Stimulated activated effector memory CD8-positive, alpha-beta T cell treated with anti-CD3 and anti-CD28 coated beads, Interleukin-12 subunit alpha, Interleukin-12 subunit beta, amount 100 ng/mL, for 72 hours (primary cell): Measurements from ENCODE around the gene MSI2.

Experiments used
- ATAC-seq: fragments of 150-1000 bp; cut with Tn5 transposase; 2 replicates; pipeline ENCODE4 v1.10.0; 2021
- DNase-seq, 2 donors: peaks; one replicate each; pipeline ENCODE4 v3.0.0; 2021 to 2022; ENCODE audit warnings: low spot score in 2 of 2
- H3K27ac Mint-ChIP-seq: one replicate; pipeline ENCODE4 v1.8.0; 2022; ENCODE audit warnings: mild to moderate bottlenecking, mixed read lengths
- H3K36me3 Mint-ChIP-seq: one replicate; pipeline ENCODE4 v1.8.0; 2022; ENCODE audit warnings: mild to moderate bottlenecking, mixed read lengths
- H3K4me1 Mint-ChIP-seq: one replicate; pipeline ENCODE4 v1.8.0; 2022; ENCODE audit warnings: mixed read lengths
- H3K4me3 Mint-ChIP-seq: one replicate; pipeline ENCODE4 v1.8.0; 2022; ENCODE audit warnings: mild to moderate bottlenecking, mixed read lengths
- H3K9me3 Mint-ChIP-seq: one replicate; pipeline ENCODE4 v1.8.0; 2022; ENCODE audit warnings: mixed read lengths

The MSI2 gene

DNA sequence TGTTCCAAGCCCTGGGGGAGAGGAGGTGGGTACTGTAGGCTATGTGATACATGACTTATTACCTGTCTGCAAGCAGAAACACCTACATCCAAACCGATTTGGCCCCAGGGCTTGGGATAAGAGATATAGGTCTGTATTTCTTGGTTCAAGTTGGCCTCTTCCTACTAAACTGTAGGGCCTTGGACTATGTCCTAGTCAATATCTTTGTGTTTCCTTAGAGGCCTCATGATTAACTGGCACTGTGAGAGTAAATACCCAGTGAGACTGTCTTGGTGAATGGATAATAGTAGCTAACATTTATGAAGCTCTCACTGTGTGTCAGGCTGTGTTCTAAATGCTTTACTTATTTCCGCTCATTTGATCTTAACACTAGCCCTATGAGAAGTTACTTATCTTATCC is 70.0 kb downstream of the MSI2 start:
- no peak for DNase-seq
- peaks cover 59% of the 10 kb centered on the region for H3K4me1 Mint-ChIP-seq
- no peak overlapping the region for H3K4me3 Mint-ChIP-seq
- no peak for ATAC-seq
- peaks cover 10% of the 10 kb centered on the region for H3K36me3 Mint-ChIP-seq
- H3K27ac Mint-ChIP-seq, result peak overlapping the region; percentile 51
- H3K9me3 Mint-ChIP-seq, result no peaks in the 10 kb centered on the region

- H3K4me3 Mint-ChIP-seq, result no peak overlapping the region
- DNase-seq, result no peak
- H3K36me3 Mint-ChIP-seq, result peaks cover 10% of the 10 kb centered on the region
- peaks cover 59% of the 10 kb centered on the region for H3K4me1 Mint-ChIP-seq
- peak; percentile 43 for ATAC-seq
- peak overlapping the region; percentile 51 for H3K27ac Mint-ChIP-seq
- no peaks in the 10 kb centered on the region for H3K9me3 Mint-ChIP-seq
Observed at GRCh38 chr17:57326764-57327163, 70.4 kb downstream of the MSI2 start.

GRCh38 chr17:57327176-57327970 is 71.0 kb downstream of the MSI2 start:
- H3K9me3 Mint-ChIP-seq, result no peaks in the 10 kb centered on the region
- DNase-seq (no peak), ATAC-seq (peak; percentile 83)
- peak overlapping the region; percentile 51 for H3K27ac Mint-ChIP-seq
- no peak overlapping the region for H3K4me3 Mint-ChIP-seq
- peaks cover 59% of the 10 kb centered on the region for H3K4me1 Mint-ChIP-seq
- H3K36me3 Mint-ChIP-seq, result peaks cover 10% of the 10 kb centered on the region

DNA sequence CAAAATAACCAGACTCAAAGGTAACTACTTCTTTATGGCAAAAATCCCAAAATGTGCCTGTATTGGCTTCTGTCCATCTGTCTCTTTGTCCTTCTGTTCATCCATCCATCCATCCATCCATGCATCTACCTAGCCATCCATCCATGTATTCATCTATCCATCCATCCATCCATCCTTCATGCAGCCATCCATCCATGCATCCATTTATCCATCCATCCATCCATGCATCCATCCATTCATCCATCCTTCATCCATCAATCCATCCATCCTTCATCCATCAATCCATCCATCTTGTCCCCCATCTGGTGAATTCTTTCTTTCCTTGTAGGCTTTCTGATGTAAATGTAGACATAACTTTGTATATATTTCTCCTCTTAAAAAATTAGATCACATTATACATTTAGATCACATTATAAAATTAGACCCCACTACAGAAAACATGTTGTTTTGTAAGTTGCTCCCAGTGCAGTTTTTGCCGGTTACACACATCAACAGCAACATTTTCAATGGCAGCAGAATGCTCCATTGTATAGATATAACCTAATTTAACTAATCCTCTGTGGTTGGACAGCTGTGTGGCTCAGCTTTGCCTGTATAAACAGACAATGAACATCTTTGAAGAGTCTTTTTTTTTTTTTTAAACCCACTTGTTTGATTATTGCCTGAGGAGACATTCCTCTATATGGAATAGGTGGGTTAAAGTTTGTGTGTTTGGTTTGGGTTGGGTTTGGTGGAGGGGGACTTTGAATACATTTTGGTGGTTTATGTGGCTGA is 72.0 kb downstream of the MSI2 start:
- H3K9me3 Mint-ChIP-seq, result no peaks in the 10 kb centered on the region
- DNase-seq, result no peak

DNA sequence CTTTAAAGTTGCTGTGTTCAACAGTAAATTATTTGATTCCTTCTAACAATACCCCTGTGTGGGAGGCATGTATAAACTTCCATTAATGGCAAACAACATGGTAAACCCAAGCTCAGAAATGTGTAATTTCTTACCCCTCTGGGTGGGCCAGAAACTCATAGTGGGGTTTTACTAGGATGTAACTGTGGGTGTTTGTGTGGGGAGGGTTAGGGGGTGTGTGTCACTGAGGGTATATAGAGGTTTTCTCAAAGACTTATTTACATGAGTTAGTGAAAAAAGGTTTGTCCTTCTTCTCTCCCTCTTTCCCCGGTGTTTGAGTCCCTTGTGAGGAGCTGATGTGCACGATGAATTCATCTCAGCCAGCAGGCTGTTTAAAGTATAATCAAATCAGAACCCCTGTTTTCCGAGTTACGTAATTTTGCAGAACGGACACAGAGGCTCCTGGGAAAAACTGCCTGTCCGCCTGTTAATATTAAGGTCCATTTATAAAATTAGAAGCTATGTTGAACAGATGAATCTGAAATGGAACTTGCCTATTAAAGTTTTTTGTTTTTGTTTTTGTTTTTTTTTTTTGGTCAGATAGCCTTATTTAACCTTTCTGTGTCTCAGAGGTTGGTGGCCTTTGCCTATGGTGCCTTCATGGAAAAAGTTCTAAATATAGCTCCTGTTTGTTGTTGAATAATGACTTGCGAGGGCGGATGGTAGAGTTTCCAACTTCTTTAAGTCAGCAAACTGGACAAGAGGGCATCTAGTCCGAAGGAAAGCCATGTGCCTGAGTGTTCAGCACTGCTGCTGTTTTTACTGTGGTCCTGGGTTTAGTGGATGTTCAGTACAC is 73.3 kb downstream of the MSI2 start:
- ATAC-seq (no peak), DNase-seq (no peak)
- H3K36me3 Mint-ChIP-seq, result peaks cover 6% of the 10 kb centered on the region
- no peak overlapping the region for H3K27ac Mint-ChIP-seq
- no peak overlapping the region for H3K4me3 Mint-ChIP-seq
- H3K4me1 Mint-ChIP-seq, result peaks cover 52% of the 10 kb centered on the region
- no peaks in the 10 kb centered on the region for H3K9me3 Mint-ChIP-seq

More for the DNA sequence above, 72.0 kb downstream of the MSI2 start:
- Mint-ChIP-seq H3K4me1 (peaks cover 54% of the 10 kb centered on the region), H3K36me3 (peaks cover 10% of the 10 kb centered on the region), H3K4me3 (no peak overlapping the region), H3K27ac (no peak overlapping the region)
- ATAC-seq, result no peak

GRCh38 chr17:57330587-57330986 is 74.3 kb downstream of the MSI2 start:
- Mint-ChIP-seq H3K9me3 (no peaks in the 10 kb centered on the region), H3K4me1 (peaks cover 50% of the 10 kb centered on the region), H3K4me3 (no peak overlapping the region), H3K27ac (no peak overlapping the region), H3K36me3 (no peaks in the 10 kb centered on the region)
- no peak for ATAC-seq
- DNase-seq, result no peak

DNA sequence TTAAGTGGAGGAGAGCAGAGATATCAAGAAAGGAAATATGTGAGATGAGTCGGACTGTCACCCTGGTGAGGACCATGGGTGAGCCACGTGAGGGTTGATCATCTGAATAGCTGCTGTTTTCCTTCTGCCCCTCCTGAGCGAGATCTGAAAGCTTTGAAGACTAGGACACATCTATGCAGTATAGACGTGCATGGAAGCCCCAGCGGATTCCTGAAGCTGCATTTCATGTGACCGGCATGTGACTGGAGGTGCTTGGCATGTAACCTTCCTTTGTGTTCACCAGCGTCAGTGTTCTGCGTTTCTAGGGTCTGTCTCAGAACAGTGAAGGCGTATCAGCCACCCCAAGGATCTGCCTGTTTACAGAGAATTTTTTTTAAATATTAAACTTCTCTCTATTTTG is 75.1 kb downstream of the MSI2 start:
- peaks cover 49% of the 10 kb centered on the region for H3K4me1 Mint-ChIP-seq
- no peak overlapping the region for H3K4me3 Mint-ChIP-seq
- no peaks in the 10 kb centered on the region for H3K36me3 Mint-ChIP-seq
- H3K9me3 Mint-ChIP-seq, result no peaks in the 10 kb centered on the region
- H3K27ac Mint-ChIP-seq, result no peak overlapping the region
- DNase-seq (no peak), ATAC-seq (no peak)

DNA sequence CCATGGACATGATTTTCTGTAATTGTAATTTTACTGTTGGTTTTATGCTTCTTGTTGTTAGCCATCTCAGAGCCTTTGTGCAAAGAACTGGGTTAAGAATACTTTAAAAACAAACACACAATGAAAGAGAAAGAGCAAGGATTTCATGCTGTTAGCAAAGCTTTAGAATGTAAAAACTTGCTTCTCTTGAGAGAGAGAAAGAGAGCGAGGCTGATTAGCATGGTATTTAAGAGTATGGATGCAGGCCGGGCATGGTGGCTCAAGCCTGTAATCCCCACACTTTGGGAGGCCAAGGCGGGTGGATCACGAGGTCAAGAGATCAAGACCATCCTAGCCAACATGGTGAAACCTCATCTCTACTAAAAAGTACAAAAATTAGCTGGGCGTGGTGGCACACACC is 76.2 kb downstream of the MSI2 start:
- ATAC-seq (no peak), DNase-seq (no peak)
- H3K27ac Mint-ChIP-seq, result no peak overlapping the region
- no peaks in the 10 kb centered on the region for H3K36me3 Mint-ChIP-seq
- no peaks in the 10 kb centered on the region for H3K9me3 Mint-ChIP-seq
- no peak overlapping the region for H3K4me3 Mint-ChIP-seq
- peaks cover 47% of the 10 kb centered on the region for H3K4me1 Mint-ChIP-seq

- DNase-seq, result no peak
- H3K9me3 Mint-ChIP-seq, result no peaks in the 10 kb centered on the region
- no peak for ATAC-seq
- peak overlapping the region; percentile 9 for H3K27ac Mint-ChIP-seq
- H3K4me1 Mint-ChIP-seq, result peaks cover 43% of the 10 kb centered on the region
- no peak overlapping the region for H3K4me3 Mint-ChIP-seq
- no peaks in the 10 kb centered on the region for H3K36me3 Mint-ChIP-seq
Observed at GRCh38 chr17:57335195-57335792, 79.0 kb downstream of the MSI2 start.

DNA sequence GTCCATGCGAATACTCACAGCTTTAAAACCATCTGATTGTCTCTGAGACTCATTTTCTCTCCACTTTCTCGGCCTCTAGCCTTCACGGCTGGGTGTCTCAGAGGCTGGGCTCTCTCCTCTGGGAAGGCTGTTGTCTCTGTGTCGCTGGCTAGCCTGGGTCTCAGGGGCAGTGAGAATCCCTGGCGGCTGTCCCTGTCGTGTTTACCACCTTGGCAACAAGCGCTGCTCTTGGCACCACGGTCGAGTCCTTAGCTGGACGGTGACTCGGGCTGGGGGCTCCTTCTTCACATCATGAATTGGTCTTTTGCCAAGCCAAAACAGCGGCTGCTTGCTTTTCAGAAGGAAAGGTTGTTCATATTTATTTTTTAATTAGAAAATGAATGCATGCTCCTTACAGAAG is 81.1 kb downstream of the MSI2 start:
- H3K27ac Mint-ChIP-seq, result no peak overlapping the region
- H3K4me3 Mint-ChIP-seq, result no peak overlapping the region
- no peak for ATAC-seq
- no peaks in the 10 kb centered on the region for H3K9me3 Mint-ChIP-seq
- H3K36me3 Mint-ChIP-seq, result no peaks in the 10 kb centered on the region
- DNase-seq, result no peak
- peaks cover 54% of the 10 kb centered on the region for H3K4me1 Mint-ChIP-seq

DNA sequence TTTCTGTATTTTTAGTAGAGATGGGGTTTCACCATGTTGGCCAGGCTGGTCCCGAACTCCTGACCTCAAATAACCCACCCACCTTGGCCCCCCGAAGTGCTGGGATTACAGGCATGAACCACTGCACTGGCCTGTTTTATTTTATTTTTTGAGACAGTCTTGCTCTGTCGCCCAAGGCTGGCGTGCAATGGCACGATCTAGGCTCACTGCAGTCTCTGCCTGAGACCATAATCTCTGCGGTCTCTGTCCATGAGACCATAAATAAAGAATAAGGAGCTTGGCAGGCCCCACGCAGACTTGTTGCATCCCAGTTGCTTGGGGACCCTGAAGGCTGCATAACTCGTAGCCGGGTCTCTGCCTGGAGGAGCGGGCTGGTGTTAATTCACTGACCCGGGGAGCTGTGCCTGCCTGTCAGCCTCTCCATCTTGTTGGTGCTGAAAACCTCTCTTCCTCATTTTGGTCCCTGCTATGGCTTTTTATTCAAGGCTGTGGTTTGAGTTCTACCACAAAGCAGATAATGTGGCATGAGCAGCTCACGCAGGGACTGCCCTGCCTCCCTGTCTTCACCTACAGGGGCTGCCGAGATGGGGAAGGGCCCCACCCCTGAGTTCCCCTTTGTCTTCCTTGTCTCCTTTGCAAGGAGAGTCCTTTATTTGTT is 82.1 kb downstream of the MSI2 start:
- H3K27ac Mint-ChIP-seq, result peak overlapping the region; percentile 26
- no peaks in the 10 kb centered on the region for H3K36me3 Mint-ChIP-seq
- no peak for ATAC-seq
- no peaks in the 10 kb centered on the region for H3K9me3 Mint-ChIP-seq
- no peak overlapping the region for H3K4me3 Mint-ChIP-seq
- H3K4me1 Mint-ChIP-seq, result peaks cover 54% of the 10 kb centered on the region
- no peak for DNase-seq

GRCh38 chr17:57340160-57340981 is 84.0 kb downstream of the MSI2 start:
- DNase-seq, result no peak
- no peaks in the 10 kb centered on the region for H3K36me3 Mint-ChIP-seq
- H3K27ac Mint-ChIP-seq, result peak overlapping the region; percentile 68
- H3K4me1 Mint-ChIP-seq, result peaks cover 52% of the 10 kb centered on the region
- no peak for ATAC-seq
- H3K9me3 Mint-ChIP-seq, result no peaks in the 10 kb centered on the region
- no peak overlapping the region for H3K4me3 Mint-ChIP-seq

DNA sequence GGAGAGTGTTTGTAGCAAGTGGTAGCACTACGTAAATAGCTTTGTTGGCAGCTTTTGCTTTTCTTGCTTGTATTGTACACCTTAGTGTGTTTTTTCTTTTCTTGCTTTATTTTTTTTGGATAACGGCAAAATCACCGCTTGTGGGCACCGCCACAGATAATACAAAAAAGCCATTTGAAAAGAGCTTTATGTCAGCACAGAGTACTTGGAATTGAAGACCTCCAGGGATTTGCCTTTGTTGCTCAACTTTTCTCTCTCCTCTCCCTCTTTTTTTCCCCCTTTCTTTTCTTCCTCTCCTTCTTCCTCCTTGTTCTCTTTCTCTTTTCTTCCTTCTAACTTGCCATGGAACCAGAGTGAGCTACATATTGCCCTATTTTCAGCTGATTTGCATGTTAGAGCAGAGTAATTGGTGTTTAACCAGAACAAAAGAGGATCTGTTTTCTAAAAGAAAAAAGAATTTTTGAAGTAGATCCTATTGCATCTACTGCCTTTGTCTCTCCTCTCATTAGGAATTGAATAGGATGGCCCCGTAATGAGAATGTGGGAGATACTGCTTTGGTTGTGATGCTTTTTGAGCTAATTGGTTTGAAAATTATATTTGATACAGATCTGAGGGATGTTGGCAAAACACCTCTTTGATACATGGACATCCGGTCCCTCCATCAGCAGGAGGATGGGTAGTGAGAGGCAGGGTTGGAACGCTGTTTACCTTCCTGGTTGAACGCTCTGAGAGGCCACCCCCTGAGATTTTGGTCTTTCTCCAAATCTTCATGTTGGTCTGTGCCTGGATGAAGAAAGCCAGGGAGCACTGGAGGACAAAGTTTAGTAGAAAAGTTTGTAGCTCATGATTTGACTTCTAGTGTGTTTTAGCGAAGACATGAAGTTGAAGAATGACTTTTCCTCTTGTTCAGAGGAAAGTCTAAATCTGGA is 85.6 kb downstream of the MSI2 start:
- H3K27ac Mint-ChIP-seq, result peak overlapping the region; percentile 20
- no peaks in the 10 kb centered on the region for H3K9me3 Mint-ChIP-seq
- ATAC-seq (no peak), DNase-seq (no peak)
- peaks cover 42% of the 10 kb centered on the region for H3K4me1 Mint-ChIP-seq
- no peak overlapping the region for H3K4me3 Mint-ChIP-seq
- H3K36me3 Mint-ChIP-seq, result no peaks in the 10 kb centered on the region
